ENCODE data around the gene ZNRF3.

DNA sequence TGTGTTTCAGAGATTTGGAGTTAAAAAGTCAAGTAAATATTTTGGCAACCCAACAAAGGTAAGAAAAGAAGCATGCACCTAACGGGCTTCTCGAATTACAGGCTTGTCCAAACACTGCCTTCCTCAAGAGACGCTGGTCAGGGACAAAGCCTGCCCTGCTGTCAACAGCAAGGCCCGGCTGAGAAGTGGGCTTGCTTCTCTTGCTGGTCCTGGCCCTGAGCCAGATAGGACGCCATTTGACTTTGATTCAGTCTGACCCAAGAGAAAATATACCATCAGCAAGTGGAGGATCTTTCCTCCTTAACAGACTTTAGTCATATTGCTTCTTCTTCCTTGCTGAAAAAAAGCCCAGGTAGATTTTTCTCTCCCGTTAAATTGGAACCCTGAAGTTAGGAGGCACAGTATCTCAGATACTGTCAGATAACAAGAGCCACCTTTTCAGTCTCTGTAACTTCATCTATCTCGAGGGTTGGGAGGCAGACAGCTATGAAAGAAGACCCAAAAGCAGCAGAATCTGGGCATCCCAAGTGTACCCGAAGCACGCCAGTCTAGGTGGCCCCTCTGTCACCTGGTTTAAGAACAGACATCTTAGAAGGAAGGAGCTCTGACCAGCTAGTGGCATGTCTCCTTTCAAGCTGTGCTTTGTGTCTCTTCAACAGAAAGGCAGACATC is 120.7 kb downstream of the ZNRF3 start:
- TF ChIP-seq EZH2 (IDR thresholded peaks at IDR 0.05; ENCODE audit: insufficient read depth, poor library complexity, severe bottlenecking) (no peak), EZH2phosphoT487 (IDR thresholded peaks at IDR 0.05; ENCODE audit: insufficient read depth, low read depth) (no peak)
